Endothelial cell of umbilical vein (primary cell): ENCODE data around the gene SLC25A44. TPM values are rescaled to one million over a fixed set of nuclear protein-coding genes. Genes with fewer than 3 reads are reported as not detected.

Experiments used
- BruUV-seq: library from RNA; stranded (reverse); fragments of 400-500 nt; replicated peaks from 2 replicates; lab custom pipeline; 2021; lab: Mats Ljungman, UMichigan
- CTCF ChIA-PET: fragments of 300-600, 350-600 bp; sonication (Branson Sonifier 250); formaldehyde crosslinking; loops from one replicate; lab custom pipeline; 2021; ENCODE audit warnings: antibody characterized with exemption, inconsistent platforms; lab: Charles Lee
- POLR2A ChIA-PET: fragments of 300-600, 350-600 bp; sonication (Branson Sonifier 250); formaldehyde crosslinking; loops from one replicate; lab custom pipeline; 2021; ENCODE audit warnings: antibody characterized with exemption, inconsistent platforms; lab: Charles Lee
- DNase-seq: peaks from one replicate; pipeline ENCODE4 v3.0.0-alpha.2; 2011; ENCODE audit warnings: low read depth, low spot score
- FAIRE-seq: peaks from 2 replicates; lab custom pipeline; 2011; peaks lifted over from hg19 to GRCh38; lab: Jason Lieb, UNC
- H2AFZ ChIP-seq: 2 replicates; pipeline ENCODE4 v1.6.0; 2012; ENCODE audit warnings: low read depth, low read length, control low read depth, inconsistent platforms
- H3K27ac ChIP-seq: 2 replicates; pipeline ENCODE4 v1.5.1; 2011; ENCODE audit warnings: low read depth, mild to moderate bottlenecking, control low read depth, low read length, moderate library complexity; ENCODE audit not compliant: insufficient read depth
- H3K27me3 ChIP-seq, 2 experiments: 2 replicates each; pipeline versions ENCODE4 v1.6.0 to v1.6.1; 2011; ENCODE audit warnings: low read length in 2 of 2, mixed read lengths in 1 of 2; ENCODE audit not compliant: control insufficient read depth in 2 of 2, insufficient read depth in 2 of 2
- H3K36me3 ChIP-seq, 2 experiments: 2 replicates in 1 of 2; 3 replicates in 1 of 2; pipeline ENCODE4 v1.5.1; 2011; ENCODE audit warnings: low read length in 2 of 2, mild to moderate bottlenecking in 1 of 2, moderate library complexity in 1 of 2; ENCODE audit not compliant: control insufficient read depth in 2 of 2, insufficient read depth in 2 of 2; ENCODE audit errors: extremely low read depth in 1 of 2
- H3K4me1 ChIP-seq: 3 replicates; pipeline ENCODE4 v1.5.1; 2011; ENCODE audit warnings: mild to moderate bottlenecking, low read length; ENCODE audit not compliant: control insufficient read depth, insufficient read depth; ENCODE audit errors: extremely low read depth
- H3K4me2 ChIP-seq: 2 replicates; pipeline ENCODE4 v1.6.1; 2011; ENCODE audit warnings: low read length, control low read depth, mixed read lengths; ENCODE audit not compliant: insufficient read depth
- H3K4me3 ChIP-seq, 3 experiments: fragments of 200-600 bp in 1 of 3; sonication (generic), shearing (Covaris generic) in 1 of 3; replicated peaks in 1 of 3; 2 replicates each; pipeline ENCODE4 v1.5.1; 2011 to 2016; ENCODE audit warnings: control low read depth in 3 of 3, low read length in 3 of 3, mild to moderate bottlenecking in 2 of 3, inconsistent platforms in 1 of 3, low read depth in 1 of 3, moderate library complexity in 1 of 3; ENCODE audit not compliant: insufficient read depth in 1 of 3
- H3K79me2 ChIP-seq: 2 replicates; pipeline ENCODE4 v1.6.0; 2012; ENCODE audit warnings: low read length, inconsistent platforms; ENCODE audit not compliant: control insufficient read depth, insufficient read depth
- H3K9ac ChIP-seq: replicated peaks from 2 replicates; pipeline ENCODE3; 2011; ENCODE audit warnings: low read length, control low read depth; ENCODE audit not compliant: insufficient read depth; ENCODE audit errors: extremely low read depth
- H3K9me1 ChIP-seq: replicated peaks from 3 replicates; pipeline ENCODE4 v1.6.0; 2011; ENCODE audit warnings: mild to moderate bottlenecking, low read length; ENCODE audit not compliant: control insufficient read depth, insufficient read depth; ENCODE audit errors: extremely low read depth
- H3K9me3 ChIP-seq: replicated peaks from 2 replicates; pipeline ENCODE4 v1.5.1; 2012; ENCODE audit warnings: low read length, inconsistent platforms; ENCODE audit not compliant: control insufficient read depth, insufficient read depth
- H4K20me1 ChIP-seq: replicated peaks from 2 replicates; pipeline ENCODE3; 2011; ENCODE audit warnings: mild to moderate bottlenecking, low read length; ENCODE audit not compliant: control insufficient read depth, insufficient read depth; ENCODE audit errors: extremely low read depth
- CTCF ChIP-seq, 2 donors: IDR thresholded peaks; 1 replicate in 1 of 2; 2 replicates in 1 of 2; pipeline ENCODE4 v1.5.1; 2011; ENCODE audit warnings: low read length in 2 of 2, mild to moderate bottlenecking in 2 of 2, moderate library complexity in 2 of 2, control low read depth in 1 of 2, inconsistent platforms in 1 of 2, low read depth in 1 of 2; ENCODE audit not compliant: insufficient read depth in 1 of 2; ENCODE audit errors: extremely low read depth in 1 of 2
- EZH2 ChIP-seq: IDR thresholded peaks from 2 replicates; pipeline ENCODE4 v1.6.1; 2012; ENCODE audit warnings: borderline replicate concordance, low read depth, mild to moderate bottlenecking, moderate library complexity, low read length, inconsistent platforms; ENCODE audit not compliant: severe bottlenecking
- FOS ChIP-seq: IDR thresholded peaks from 2 replicates; pipeline ENCODE4 v1.6.1; 2011; ENCODE audit warnings: mild to moderate bottlenecking, low read length, moderate library complexity, borderline replicate concordance; ENCODE audit not compliant: insufficient read depth
- GATA2 ChIP-seq: IDR thresholded peaks from 2 replicates; pipeline ENCODE4 v1.7.0; 2011; ENCODE audit warnings: low read depth, mild to moderate bottlenecking, moderate library complexity, mixed read lengths, low read length; ENCODE audit not compliant: insufficient read length, insufficient read depth
- JUN ChIP-seq: IDR thresholded peaks from 2 replicates; pipeline ENCODE4 v1.6.1; 2011; ENCODE audit warnings: borderline replicate concordance, low read depth; ENCODE audit not compliant: insufficient read length, insufficient read depth
- MAX ChIP-seq: IDR thresholded peaks from 2 replicates; pipeline ENCODE4 v1.6.1; 2011; ENCODE audit not compliant: insufficient read depth, insufficient read length
- MYC ChIP-seq: IDR thresholded peaks from one replicate; pipeline ENCODE4 v1.6.1; 2011; ENCODE audit warnings: mild to moderate bottlenecking, low read depth, low read length
- POLR2A ChIP-seq: IDR thresholded peaks from 2 replicates; pipeline ENCODE4 v1.6.1; 2012; ENCODE audit warnings: low read depth, mild to moderate bottlenecking, control low read depth, low read length
- POLR2AphosphoS5 ChIP-seq: IDR thresholded peaks from 2 replicates; pipeline ENCODE4 v1.6.1; 2012; ENCODE audit warnings: low read depth, mild to moderate bottlenecking, control low read depth, low read length, moderate library complexity; ENCODE audit not compliant: insufficient read depth
- dilution Hi-C: fragments of 300-500 bp; cut with MboI; formaldehyde crosslinking; loops from one replicate; pipeline ENCODE4 v1.15.0; 2019; ENCODE audit warnings: low sequenced_read_pairs; ENCODE audit not compliant: extremely low pct_ligation_motif_present
- intact Hi-C: fragments of 100-400 bp; cut with micrococcal nuclease; formaldehyde crosslinking; loops from one replicate; pipeline ENCODE4 v1.10.0; 2022
- polyA plus RNA-seq, 4 experiments: library from polyadenylated mRNA; depleted of rRNA in 3 of 4; stranded (reverse) in 3 of 4; unstranded in 1 of 4; fragments of >200 nt; gene quantifications; 2 replicates each; pipeline versions ENCODE4 v1.2.1 to v1.2.3, GENCODE V29; 2011 to 2012; ENCODE audit warnings: missing spikeins in 1 of 4
- total RNA-seq: library from RNA; stranded (reverse); gene quantifications from 2 replicates; pipeline ENCODE4 v1.2.3, GENCODE V29; 2021

The SLC25A44 gene
- total and polyA plus RNA-seq, 2 donors (not counting 3 experiments of a cell fraction or from before 2014, with no cell fraction given) = 24.0 to 30.6 TPM

GRCh38 chr1:156144742-156145141 lies 49.2 kb upstream of the SLC25A44 start:
- H4K20me1 ChIP-seq = no peaks in the 10 kb centered on the region
- peaks cover 24% of the 10 kb centered on the region for H3K4me1 ChIP-seq
- H3K9me3 ChIP-seq = no peaks in the 10 kb centered on the region
- H3K9ac ChIP-seq = no peak overlapping the region
- TF ChIP-seq EZH2 (no peak), GATA2 (no peak), JUN (no peak), CTCF (IDR thresholded peaks at IDR 0.05; ENCODE audit: extremely low read depth in 1 of 2, insufficient read depth in 1 of 2, low read depth in 1 of 2, low read length in 2 of 2) (no peak), POLR2AphosphoS5 (no peak), FOS (no peak), MYC (no peak), MAX (no peak), POLR2A (no peak)
- POLR2A ChIA-PET = no interaction called here
- no peak overlapping the region for H3K4me3 ChIP-seq
- H3K27ac ChIP-seq = no peak overlapping the region
- BruUV-seq = no TSS peak
- CTCF ChIA-PET = interaction anchor here (1.1 to 14.2 kb wide), 6 partner anchors 48 to 175 kb away, joined by 3 to 489 read pairs (median 11); no protein-coding TSS in a partner anchor
- dilution Hi-C loops = no loop called here
- FAIRE-seq (no peak), DNase-seq (no peak)
- no peaks in the 10 kb centered on the region for H3K79me2 ChIP-seq
- intact Hi-C loops = no loop called here
- H3K27me3 ChIP-seq = no peaks in the 10 kb centered on the region
- H3K9me1 ChIP-seq = no peaks in the 10 kb centered on the region
- no peak overlapping the region for H3K4me2 ChIP-seq
- H3K36me3 ChIP-seq = peaks cover 2 to 7% of the 10 kb centered on the region in 2 experiments
- H2AFZ ChIP-seq = no peak overlapping the region
